ENCODE results near the gene TNFSF18.

DNA sequence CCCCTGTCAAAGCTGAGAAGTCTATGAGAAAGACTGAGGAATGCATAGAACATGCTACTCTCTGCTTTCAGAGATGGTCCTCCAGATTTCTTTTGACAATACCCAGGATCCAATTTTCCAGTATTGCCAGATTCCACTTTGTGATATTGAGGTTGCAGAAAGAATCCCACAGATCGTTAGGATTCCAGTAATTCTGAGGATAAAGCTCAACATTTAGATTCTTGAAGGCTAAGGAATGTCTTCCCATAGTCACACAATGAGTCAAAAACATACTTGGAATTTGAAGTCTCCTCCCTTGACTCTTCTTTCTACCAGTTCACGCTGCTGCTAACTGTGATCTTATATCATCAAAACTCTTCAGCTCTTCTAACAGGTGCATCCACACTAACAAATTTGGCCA lies 57.1 kb downstream of the TNFSF18 start:
- no peak for TF ChIP-seq EZH2 (IDR thresholded peaks at IDR 0.05; ENCODE audit: borderline replicate concordance, insufficient read depth, low read depth, low read length, poor library complexity, severe bottlenecking)
- TF ChIP-seq, protein P1, sequence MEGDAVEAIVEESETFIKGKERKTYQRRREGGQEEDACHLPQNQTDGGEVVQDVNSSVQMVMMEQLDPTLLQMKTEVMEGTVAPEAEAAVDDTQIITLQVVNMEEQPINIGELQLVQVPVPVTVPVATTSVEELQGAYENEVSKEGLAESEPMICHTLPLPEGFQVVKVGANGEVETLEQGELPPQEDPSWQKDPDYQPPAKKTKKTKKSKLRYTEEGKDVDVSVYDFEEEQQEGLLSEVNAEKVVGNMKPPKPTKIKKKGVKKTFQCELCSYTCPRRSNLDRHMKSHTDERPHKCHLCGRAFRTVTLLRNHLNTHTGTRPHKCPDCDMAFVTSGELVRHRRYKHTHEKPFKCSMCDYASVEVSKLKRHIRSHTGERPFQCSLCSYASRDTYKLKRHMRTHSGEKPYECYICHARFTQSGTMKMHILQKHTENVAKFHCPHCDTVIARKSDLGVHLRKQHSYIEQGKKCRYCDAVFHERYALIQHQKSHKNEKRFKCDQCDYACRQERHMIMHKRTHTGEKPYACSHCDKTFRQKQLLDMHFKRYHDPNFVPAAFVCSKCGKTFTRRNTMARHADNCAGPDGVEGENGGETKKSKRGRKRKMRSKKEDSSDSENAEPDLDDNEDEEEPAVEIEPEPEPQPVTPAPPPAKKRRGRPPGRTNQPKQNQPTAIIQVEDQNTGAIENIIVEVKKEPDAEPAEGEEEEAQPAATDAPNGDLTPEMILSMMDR (IDR thresholded peaks at IDR 0.05) = no peak
